Parathyroid adenoma (tissue), 2 donors: ENCODE measurements around the gene GTF3C5.
"Not testable (repeated sequence)": the region's sequence is repeated elsewhere in the genome, so short reads cannot be mapped to it uniquely, and the experiment has no call there.

Experiments
- H2AFZ ChIP-seq: fragments of 300-600 bp; sonication (generic); one replicate; pipeline ENCODE4 v1.7.0; 2017; ENCODE audit warnings: antibody characterized with exemption, mild to moderate bottlenecking
- H3K27ac ChIP-seq: fragments of 300-600 bp; sonication (generic); one replicate; pipeline ENCODE4 v1.7.0; 2017
- H3K27me3 ChIP-seq: fragments of 300-600 bp; sonication (generic); one replicate; pipeline ENCODE4 v1.7.0; 2017; ENCODE audit warnings: low read length; ENCODE audit not compliant: control insufficient read depth, insufficient read depth
- H3K36me3 ChIP-seq: fragments of 300-600 bp; sonication (generic); one replicate; pipeline ENCODE4 v1.7.0; 2017; ENCODE audit warnings: low read length; ENCODE audit not compliant: control insufficient read depth, insufficient read depth
- H3K4me1 ChIP-seq: fragments of 300-600 bp; sonication (generic); one replicate; pipeline ENCODE4 v1.7.0; 2017; ENCODE audit warnings: control low read depth
- H3K4me2 ChIP-seq: fragments of 300-600 bp; sonication (generic); one replicate; pipeline ENCODE4 v1.7.0; 2017; ENCODE audit warnings: low read length
- H3K4me3 ChIP-seq: fragments of 300-600 bp; sonication (generic); one replicate; pipeline ENCODE4 v1.7.0; 2017; ENCODE audit warnings: low read depth, low read length
- H3K79me2 ChIP-seq: fragments of 300-600 bp; sonication (generic); one replicate; pipeline ENCODE4 v1.7.0; 2017; ENCODE audit warnings: control low read depth
- H3K9ac ChIP-seq: fragments of 300-600 bp; sonication (generic); one replicate; pipeline ENCODE4 v1.7.0; 2017; ENCODE audit warnings: mild to moderate bottlenecking
- H3K9me3 ChIP-seq: fragments of 300-600 bp; sonication (generic); one replicate; pipeline ENCODE4 v1.7.0; 2017; ENCODE audit warnings: low read length; ENCODE audit not compliant: control insufficient read depth
- CTCF ChIP-seq: fragments of 300-600 bp; sonication (generic); IDR thresholded peaks from one replicate; pipeline ENCODE4 v1.7.0; 2017; ENCODE audit warnings: antibody characterized with exemption, mild to moderate bottlenecking
- donor health status: primary hyperparathyroidism.

Gene GTF3C5

GRCh38 chr9:133071484-133072150, 40.8 kb downstream of the GTF3C5 start:
- H2AFZ ChIP-seq, result no peak overlapping the region
- H3K27me3 ChIP-seq, result no peaks in the 10 kb centered on the region
- H3K9ac ChIP-seq, result no peak overlapping the region
- no peaks in the 10 kb centered on the region for H3K79me2 ChIP-seq
- no peak overlapping the region for H3K4me2 ChIP-seq
- H3K9me3 ChIP-seq, result no peaks in the 10 kb centered on the region
- no peak for TF ChIP-seq CTCF
- no peaks in the 10 kb centered on the region for H3K4me1 ChIP-seq
- H3K27ac ChIP-seq, result no peak overlapping the region
- no peak overlapping the region for H3K4me3 ChIP-seq
- H3K36me3 ChIP-seq, result no peaks in the 10 kb centered on the region

GRCh38 chr9:133072210-133072609, 41.4 kb downstream of the GTF3C5 start:
- H3K9me3 ChIP-seq, H2AFZ ChIP-seq, H3K4me2 ChIP-seq, H3K4me1 ChIP-seq, H3K9ac ChIP-seq, H3K79me2 ChIP-seq, H3K4me3 ChIP-seq, H3K36me3 ChIP-seq, H3K27ac ChIP-seq, H3K27me3 ChIP-seq: not testable (repeated sequence)

- TF ChIP-seq CTCF, result no peak
- no peak overlapping the region for H3K27ac ChIP-seq
- no peaks in the 10 kb centered on the region for H3K4me1 ChIP-seq
- no peaks in the 10 kb centered on the region for H3K79me2 ChIP-seq
- no peaks in the 10 kb centered on the region for H3K9me3 ChIP-seq
- H3K9ac ChIP-seq, result no peak overlapping the region
- no peaks in the 10 kb centered on the region for H3K27me3 ChIP-seq
- H3K4me2 ChIP-seq, result no peak overlapping the region
- H3K4me3 ChIP-seq, result no peak overlapping the region
- H3K36me3 ChIP-seq, result no peaks in the 10 kb centered on the region
- no peak overlapping the region for H2AFZ ChIP-seq
Measured at GRCh38 chr9:133073086-133074014, 42.6 kb downstream of the GTF3C5 start.

GRCh38 chr9:133074111-133074651, 43.4 kb downstream of the GTF3C5 start:
- Histone ChIP-seq H3K36me3 (no peaks in the 10 kb centered on the region), H3K27me3 (no peaks in the 10 kb centered on the region), H2AFZ (no peak overlapping the region), H3K27ac (no peak overlapping the region), H3K9me3 (no peaks in the 10 kb centered on the region), H3K4me1 (no peaks in the 10 kb centered on the region), H3K9ac (no peak overlapping the region), H3K79me2 (no peaks in the 10 kb centered on the region), H3K4me3 (no peak overlapping the region), H3K4me2 (no peak overlapping the region)
- no peak for TF ChIP-seq CTCF

- H3K27me3 ChIP-seq, result no peaks in the 10 kb centered on the region
- H3K79me2 ChIP-seq, result no peaks in the 10 kb centered on the region
- H3K9ac ChIP-seq, result no peak overlapping the region
- TF ChIP-seq CTCF, result no peak
- H3K36me3 ChIP-seq, result no peaks in the 10 kb centered on the region
- H3K4me3 ChIP-seq, result no peak overlapping the region
- no peaks in the 10 kb centered on the region for H3K4me1 ChIP-seq
- H3K4me2 ChIP-seq, result no peak overlapping the region
- no peak overlapping the region for H3K27ac ChIP-seq
- H3K9me3 ChIP-seq, result no peaks in the 10 kb centered on the region
- no peak overlapping the region for H2AFZ ChIP-seq
Measured at GRCh38 chr9:133075925-133076630, 45.3 kb downstream of the GTF3C5 start.
